Peyer's patch (tissue), 4 donors: Measurements from ENCODE around the gene PSAPL1. TPM values are rescaled to one million over a fixed set of nuclear protein-coding genes. Genes with fewer than 3 reads are reported as not detected.
A peak's percentile ranks its signal among the peaks of the same experiment; 100 is the strongest.

Experiments
- DNase-seq, 3 donors: peaks; one replicate each; pipeline ENCODE4 v3.0.0-alpha.2; 2017 to 2019
- H3K27ac ChIP-seq, 4 donors: fragments of 200-600 bp; sonication (generic); one replicate each; pipeline ENCODE4 v1.5.1; 2016 to 2019
- H3K27me3 ChIP-seq, 2 donors: fragments of 200-600 bp; sonication (generic); one replicate each; pipeline ENCODE4 v1.5.1; 2019
- H3K36me3 ChIP-seq, 3 donors: fragments of 200-600 bp; sonication (generic); one replicate each; pipeline ENCODE4 v1.5.1; 2016 to 2019
- H3K4me1 ChIP-seq, 4 donors: fragments of 200-600 bp; sonication (generic); one replicate each; pipeline ENCODE4 v1.5.1; 2016 to 2019
- H3K4me3 ChIP-seq, 4 donors: fragments of 200-600 bp; sonication (generic); 1 replicate in 3 of 4; 2 replicates in 1 of 4; pipeline ENCODE4 v1.5.1; 2016 to 2019; ENCODE audit warnings: mild to moderate bottlenecking in 1 of 4
- H3K9me3 ChIP-seq, 4 donors: fragments of 200-600 bp; sonication (generic); one replicate each; pipeline ENCODE4 v1.5.1; 2016 to 2019; ENCODE audit warnings: mild to moderate bottlenecking in 1 of 4
- POLR2A ChIP-seq, 2 donors: fragments of 450-650 bp; IDR thresholded peaks; one replicate each; pipeline ENCODE4 v1.5.1; 2017; ENCODE audit warnings: antibody characterized with exemption in 2 of 2, mild to moderate bottlenecking in 2 of 2, moderate library complexity in 2 of 2
- total RNA-seq, 4 donors: library from RNA; depleted of rRNA; stranded (reverse); fragments of >200 nt; gene quantifications; one replicate each; pipeline ENCODE4 v1.1.0, GENCODE V29; 2016
- TF ChIP-seq, protein P1 (sequence below), 6 experiments: fragments of 450-650 bp in 4 of 6; fragments of 200-600 bp in 2 of 6; sonication (generic) in 1 of 6; IDR thresholded peaks; one replicate each; pipeline ENCODE4 v1.5.1; 2017 to 2019; ENCODE audit warnings: antibody characterized with exemption in 6 of 6, mild to moderate bottlenecking in 3 of 6, moderate library complexity in 1 of 6

Gene PSAPL1
- total RNA-seq, 4 donors from 2014 or later, result not detected

DNA sequence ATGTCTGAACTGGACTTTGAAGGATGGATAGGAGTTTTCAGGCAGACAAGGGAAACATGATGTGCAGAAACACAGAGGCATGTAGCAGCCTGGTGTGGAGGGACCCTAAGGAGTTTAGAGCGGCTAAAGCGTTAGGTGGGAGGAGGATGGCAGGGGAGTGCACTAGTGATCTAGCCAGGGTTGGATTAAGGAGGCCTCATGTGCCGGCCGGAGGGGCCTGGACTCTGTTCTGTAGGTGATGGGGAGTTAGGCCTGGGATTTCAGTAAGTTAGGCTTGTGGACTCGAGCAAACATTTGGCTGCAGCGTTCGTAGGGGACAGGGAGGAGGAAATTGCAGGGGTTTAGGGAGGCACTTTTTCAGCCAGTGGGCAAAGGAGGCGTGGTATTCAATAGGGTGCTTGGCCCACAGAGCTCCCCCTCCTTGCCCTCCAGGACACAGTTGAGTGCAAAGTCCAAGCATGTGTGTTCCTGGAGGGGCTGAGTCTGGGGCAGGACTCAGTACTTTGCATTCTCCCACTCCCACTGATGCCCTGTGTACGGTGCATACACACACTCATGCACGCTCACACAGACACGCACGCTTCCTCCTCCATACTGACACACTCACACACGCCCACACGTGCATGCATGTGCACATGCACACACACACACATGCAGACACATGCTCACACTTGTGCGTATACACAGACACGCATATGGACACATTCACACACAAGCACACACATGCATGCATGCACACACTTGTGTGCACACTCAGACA is 18.6 kb downstream of the PSAPL1 start:
- DNase-seq, result peak in 1 of 3 donors; percentile 9
- Histone ChIP-seq H3K9me3 (no peaks in the 10 kb centered on the region), H3K27me3 (no peaks in the 10 kb centered on the region), H3K4me3 (no peak overlapping the region), H3K36me3 (no peaks in the 10 kb centered on the region), H3K4me1 (no peaks in the 10 kb centered on the region), H3K27ac (no peak overlapping the region)
- TF ChIP-seq, protein P1, sequence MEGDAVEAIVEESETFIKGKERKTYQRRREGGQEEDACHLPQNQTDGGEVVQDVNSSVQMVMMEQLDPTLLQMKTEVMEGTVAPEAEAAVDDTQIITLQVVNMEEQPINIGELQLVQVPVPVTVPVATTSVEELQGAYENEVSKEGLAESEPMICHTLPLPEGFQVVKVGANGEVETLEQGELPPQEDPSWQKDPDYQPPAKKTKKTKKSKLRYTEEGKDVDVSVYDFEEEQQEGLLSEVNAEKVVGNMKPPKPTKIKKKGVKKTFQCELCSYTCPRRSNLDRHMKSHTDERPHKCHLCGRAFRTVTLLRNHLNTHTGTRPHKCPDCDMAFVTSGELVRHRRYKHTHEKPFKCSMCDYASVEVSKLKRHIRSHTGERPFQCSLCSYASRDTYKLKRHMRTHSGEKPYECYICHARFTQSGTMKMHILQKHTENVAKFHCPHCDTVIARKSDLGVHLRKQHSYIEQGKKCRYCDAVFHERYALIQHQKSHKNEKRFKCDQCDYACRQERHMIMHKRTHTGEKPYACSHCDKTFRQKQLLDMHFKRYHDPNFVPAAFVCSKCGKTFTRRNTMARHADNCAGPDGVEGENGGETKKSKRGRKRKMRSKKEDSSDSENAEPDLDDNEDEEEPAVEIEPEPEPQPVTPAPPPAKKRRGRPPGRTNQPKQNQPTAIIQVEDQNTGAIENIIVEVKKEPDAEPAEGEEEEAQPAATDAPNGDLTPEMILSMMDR (IDR thresholded peaks at IDR 0.05), result no peak
- no peak for TF ChIP-seq POLR2A (IDR thresholded peaks at IDR 0.05)

GRCh38 chr4:7414736-7415510 is 19.8 kb downstream of the PSAPL1 start:
- Histone ChIP-seq H3K36me3 (no peaks in the 10 kb centered on the region), H3K27me3 (no peaks in the 10 kb centered on the region), H3K4me1 (no peaks in the 10 kb centered on the region), H3K4me3 (no peak overlapping the region), H3K9me3 (no peaks in the 10 kb centered on the region), H3K27ac (no peak overlapping the region)
- peak in 2 of 3 donors; percentile 10 to 22 for DNase-seq
- TF ChIP-seq, protein P1 (IDR thresholded peaks at IDR 0.05), result no peak
- TF ChIP-seq POLR2A (IDR thresholded peaks at IDR 0.05), result no peak

GRCh38 chr4:7414046-7414445 is 20.7 kb downstream of the PSAPL1 start:
- Histone ChIP-seq H3K27me3 (no peaks in the 10 kb centered on the region), H3K4me1 (no peaks in the 10 kb centered on the region), H3K9me3 (no peaks in the 10 kb centered on the region), H3K27ac (no peak overlapping the region), H3K36me3 (no peaks in the 10 kb centered on the region), H3K4me3 (no peak overlapping the region)
- peak in 1 of 3 donors; percentile 17 for DNase-seq
- TF ChIP-seq POLR2A (IDR thresholded peaks at IDR 0.05), result no peak
- TF ChIP-seq, protein P1 (IDR thresholded peaks at IDR 0.05), result no peak

- Histone ChIP-seq H3K27me3 (no peaks in the 10 kb centered on the region), H3K4me1 (no peaks in the 10 kb centered on the region), H3K27ac (no peak overlapping the region), H3K9me3 (peaks cover 0 to 4% (median 0%) of the 10 kb centered on the region in 4 donors), H3K4me3 (no peak overlapping the region), H3K36me3 (no peaks in the 10 kb centered on the region)
- no peak for TF ChIP-seq POLR2A (IDR thresholded peaks at IDR 0.05)
- TF ChIP-seq, protein P1 (IDR thresholded peaks at IDR 0.05), result no peak
- peak in 2 of 3 donors; percentile 15 to 29 for DNase-seq
These were observed 22.2 kb downstream of the PSAPL1 start for GRCh38 chr4:7412554-7412912.

GRCh38 chr4:7411896-7412553 is 22.7 kb downstream of the PSAPL1 start:
- H3K4me3 ChIP-seq, result no peak overlapping the region
- H3K4me1 ChIP-seq, result no peaks in the 10 kb centered on the region
- H3K27ac ChIP-seq, result no peak overlapping the region
- no peaks in the 10 kb centered on the region for H3K36me3 ChIP-seq
- no peaks in the 10 kb centered on the region for H3K27me3 ChIP-seq
- DNase-seq, result peak in 2 of 3 donors; percentile 13 to 38
- H3K9me3 ChIP-seq, result peaks cover 0 to 4% (median 0%) of the 10 kb centered on the region in 4 donors
- TF ChIP-seq, protein P1 (IDR thresholded peaks at IDR 0.05), result no peak
- no peak for TF ChIP-seq POLR2A (IDR thresholded peaks at IDR 0.05)
